ENCODE results near the gene CYLD.

GRCh38 chr16:50695017-50696000 is 46.6 kb upstream of the CYLD start:
- TF ChIP-seq, protein P1, sequence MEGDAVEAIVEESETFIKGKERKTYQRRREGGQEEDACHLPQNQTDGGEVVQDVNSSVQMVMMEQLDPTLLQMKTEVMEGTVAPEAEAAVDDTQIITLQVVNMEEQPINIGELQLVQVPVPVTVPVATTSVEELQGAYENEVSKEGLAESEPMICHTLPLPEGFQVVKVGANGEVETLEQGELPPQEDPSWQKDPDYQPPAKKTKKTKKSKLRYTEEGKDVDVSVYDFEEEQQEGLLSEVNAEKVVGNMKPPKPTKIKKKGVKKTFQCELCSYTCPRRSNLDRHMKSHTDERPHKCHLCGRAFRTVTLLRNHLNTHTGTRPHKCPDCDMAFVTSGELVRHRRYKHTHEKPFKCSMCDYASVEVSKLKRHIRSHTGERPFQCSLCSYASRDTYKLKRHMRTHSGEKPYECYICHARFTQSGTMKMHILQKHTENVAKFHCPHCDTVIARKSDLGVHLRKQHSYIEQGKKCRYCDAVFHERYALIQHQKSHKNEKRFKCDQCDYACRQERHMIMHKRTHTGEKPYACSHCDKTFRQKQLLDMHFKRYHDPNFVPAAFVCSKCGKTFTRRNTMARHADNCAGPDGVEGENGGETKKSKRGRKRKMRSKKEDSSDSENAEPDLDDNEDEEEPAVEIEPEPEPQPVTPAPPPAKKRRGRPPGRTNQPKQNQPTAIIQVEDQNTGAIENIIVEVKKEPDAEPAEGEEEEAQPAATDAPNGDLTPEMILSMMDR (IDR thresholded peaks at IDR 0.05; ENCODE audit: low read length), result no peak
- TF ChIP-seq EZH2 (IDR thresholded peaks at IDR 0.05; ENCODE audit: borderline replicate concordance, low read length), result no peak
